Measurements from ENCODE around the gene EML3. TPM values are rescaled to one million over a fixed set of nuclear protein-coding genes. Genes with fewer than 3 reads are reported as not detected.

Gene EML3
- polyA plus RNA-seq, 1 donor from 2014 or later, result 0.38 TPM

DNA sequence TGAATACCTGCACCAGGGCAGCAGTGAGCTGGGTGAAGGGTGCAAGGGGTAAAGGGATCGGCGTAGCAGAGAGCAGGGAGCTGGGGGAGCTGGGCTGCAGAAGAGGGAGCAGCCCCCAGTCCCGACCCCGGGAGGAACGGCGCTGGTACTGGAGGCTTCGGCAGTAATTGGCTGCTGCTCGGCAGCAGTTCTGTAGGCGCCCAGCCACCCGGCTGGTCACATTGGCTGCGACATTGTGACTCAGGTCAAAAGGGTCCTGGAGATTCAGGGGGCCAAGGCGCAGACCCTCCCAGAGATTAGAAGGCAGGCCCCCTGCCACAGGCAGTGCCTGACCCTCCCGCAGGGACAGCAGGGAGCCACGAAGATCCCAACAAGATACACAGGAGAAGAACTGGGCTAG, 36.7 kb downstream of the EML3 start:
- H3F3A ChIP-seq (ENCODE audit: insufficient read depth, low read length, poor library complexity, severe bottlenecking), result no peaks in the 10 kb centered on the region
- no peak overlapping the region for H3K4me2 ChIP-seq (ENCODE audit: low read length)
- H3K27ac ChIP-seq (ENCODE audit: low read length), result no peak overlapping the region
- no peaks in the 10 kb centered on the region for H3K36me3 ChIP-seq (ENCODE audit: insufficient read depth, low read length)
- no peaks in the 10 kb centered on the region for H3K9me2 ChIP-seq (ENCODE audit: insufficient read depth, low read length)
- no peaks in the 10 kb centered on the region for H3K9me3 ChIP-seq (ENCODE audit: low read length)
- no peaks in the 10 kb centered on the region for H3K27me3 ChIP-seq (ENCODE audit: insufficient read depth, low read depth, low read length)
- no peak overlapping the region for H3K9ac ChIP-seq (ENCODE audit: low read length)
- no peak overlapping the region for H3K4me3 ChIP-seq (ENCODE audit: low read length)
- TF ChIP-seq EP300 (conservative IDR thresholded peaks at IDR 0.05; ENCODE audit: poor library complexity, severe bottlenecking) (no peak), RAD21 (conservative IDR thresholded peaks at IDR 0.05) (no peak), POLR2AphosphoS5 (IDR thresholded peaks at IDR 0.05) (no peak), EZH2 (IDR thresholded peaks at IDR 0.05; ENCODE audit: borderline replicate concordance, insufficient read depth, low read length, poor library complexity, severe bottlenecking) (no peak), SMC3 (conservative IDR thresholded peaks at IDR 0.05; ENCODE audit: poor library complexity) (no peak), TAF1 (IDR thresholded peaks at IDR 0.05; ENCODE audit: low read depth) (no peak), MXI1 (conservative IDR thresholded peaks at IDR 0.05; ENCODE audit: poor library complexity, severe bottlenecking) (no peak)
- TF ChIP-seq, protein P1, sequence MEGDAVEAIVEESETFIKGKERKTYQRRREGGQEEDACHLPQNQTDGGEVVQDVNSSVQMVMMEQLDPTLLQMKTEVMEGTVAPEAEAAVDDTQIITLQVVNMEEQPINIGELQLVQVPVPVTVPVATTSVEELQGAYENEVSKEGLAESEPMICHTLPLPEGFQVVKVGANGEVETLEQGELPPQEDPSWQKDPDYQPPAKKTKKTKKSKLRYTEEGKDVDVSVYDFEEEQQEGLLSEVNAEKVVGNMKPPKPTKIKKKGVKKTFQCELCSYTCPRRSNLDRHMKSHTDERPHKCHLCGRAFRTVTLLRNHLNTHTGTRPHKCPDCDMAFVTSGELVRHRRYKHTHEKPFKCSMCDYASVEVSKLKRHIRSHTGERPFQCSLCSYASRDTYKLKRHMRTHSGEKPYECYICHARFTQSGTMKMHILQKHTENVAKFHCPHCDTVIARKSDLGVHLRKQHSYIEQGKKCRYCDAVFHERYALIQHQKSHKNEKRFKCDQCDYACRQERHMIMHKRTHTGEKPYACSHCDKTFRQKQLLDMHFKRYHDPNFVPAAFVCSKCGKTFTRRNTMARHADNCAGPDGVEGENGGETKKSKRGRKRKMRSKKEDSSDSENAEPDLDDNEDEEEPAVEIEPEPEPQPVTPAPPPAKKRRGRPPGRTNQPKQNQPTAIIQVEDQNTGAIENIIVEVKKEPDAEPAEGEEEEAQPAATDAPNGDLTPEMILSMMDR (IDR thresholded peaks at IDR 0.05; ENCODE audit: poor library complexity, severe bottlenecking), result no peak
- TF ChIP-seq, protein P2, sequence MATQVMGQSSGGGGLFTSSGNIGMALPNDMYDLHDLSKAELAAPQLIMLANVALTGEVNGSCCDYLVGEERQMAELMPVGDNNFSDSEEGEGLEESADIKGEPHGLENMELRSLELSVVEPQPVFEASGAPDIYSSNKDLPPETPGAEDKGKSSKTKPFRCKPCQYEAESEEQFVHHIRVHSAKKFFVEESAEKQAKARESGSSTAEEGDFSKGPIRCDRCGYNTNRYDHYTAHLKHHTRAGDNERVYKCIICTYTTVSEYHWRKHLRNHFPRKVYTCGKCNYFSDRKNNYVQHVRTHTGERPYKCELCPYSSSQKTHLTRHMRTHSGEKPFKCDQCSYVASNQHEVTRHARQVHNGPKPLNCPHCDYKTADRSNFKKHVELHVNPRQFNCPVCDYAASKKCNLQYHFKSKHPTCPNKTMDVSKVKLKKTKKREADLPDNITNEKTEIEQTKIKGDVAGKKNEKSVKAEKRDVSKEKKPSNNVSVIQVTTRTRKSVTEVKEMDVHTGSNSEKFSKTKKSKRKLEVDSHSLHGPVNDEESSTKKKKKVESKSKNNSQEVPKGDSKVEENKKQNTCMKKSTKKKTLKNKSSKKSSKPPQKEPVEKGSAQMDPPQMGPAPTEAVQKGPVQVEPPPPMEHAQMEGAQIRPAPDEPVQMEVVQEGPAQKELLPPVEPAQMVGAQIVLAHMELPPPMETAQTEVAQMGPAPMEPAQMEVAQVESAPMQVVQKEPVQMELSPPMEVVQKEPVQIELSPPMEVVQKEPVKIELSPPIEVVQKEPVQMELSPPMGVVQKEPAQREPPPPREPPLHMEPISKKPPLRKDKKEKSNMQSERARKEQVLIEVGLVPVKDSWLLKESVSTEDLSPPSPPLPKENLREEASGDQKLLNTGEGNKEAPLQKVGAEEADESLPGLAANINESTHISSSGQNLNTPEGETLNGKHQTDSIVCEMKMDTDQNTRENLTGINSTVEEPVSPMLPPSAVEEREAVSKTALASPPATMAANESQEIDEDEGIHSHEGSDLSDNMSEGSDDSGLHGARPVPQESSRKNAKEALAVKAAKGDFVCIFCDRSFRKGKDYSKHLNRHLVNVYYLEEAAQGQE (IDR thresholded peaks at IDR 0.05; ENCODE audit: borderline replicate concordance), result no peak
- H2AFZ ChIP-seq (ENCODE audit: low read depth, low read length), result no peak overlapping the region
- H3K79me2 ChIP-seq (replicated peaks; ENCODE audit: insufficient read depth, low read length), result peaks cover 26% of the 10 kb centered on the region
- no peaks in the 10 kb centered on the region for H4K20me1 ChIP-seq (ENCODE audit: insufficient read depth)

DNA sequence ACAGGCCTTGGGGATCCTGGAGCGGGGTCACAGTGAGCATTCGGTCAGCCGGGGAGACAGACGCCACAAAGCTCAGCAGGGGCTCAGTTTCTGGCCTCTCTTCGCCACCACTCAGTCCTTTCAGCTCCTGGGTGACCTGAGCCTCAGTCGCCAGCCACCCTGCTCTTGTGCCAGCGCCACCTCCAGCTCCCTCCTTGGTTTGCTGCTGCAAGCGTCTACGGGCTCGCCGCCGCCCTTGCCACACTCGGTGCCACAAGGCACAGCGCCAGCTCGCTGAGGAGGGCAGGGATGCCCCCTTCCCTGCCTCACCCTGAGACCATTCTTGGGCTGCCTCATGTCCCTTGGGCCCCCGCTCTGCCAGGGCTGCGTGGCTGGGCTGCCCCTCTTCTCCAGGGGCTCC, 37.4 kb downstream of the EML3 start:
- Histone ChIP-seq H3F3A (ENCODE audit: insufficient read depth, low read length, poor library complexity, severe bottlenecking) (no peaks in the 10 kb centered on the region), H2AFZ (ENCODE audit: low read depth, low read length) (no peak overlapping the region), H3K27me3 (ENCODE audit: insufficient read depth, low read depth, low read length) (no peaks in the 10 kb centered on the region), H3K9ac (ENCODE audit: low read length) (peak overlapping the region; percentile 75), H3K9me2 (ENCODE audit: insufficient read depth, low read length) (no peaks in the 10 kb centered on the region), H3K4me3 (ENCODE audit: low read length) (peak overlapping the region; percentile 87), H3K79me2 (replicated peaks; ENCODE audit: insufficient read depth, low read length) (peaks cover 29% of the 10 kb centered on the region), H3K27ac (ENCODE audit: low read length) (no peak overlapping the region), H3K36me3 (ENCODE audit: insufficient read depth, low read length) (no peaks in the 10 kb centered on the region), H3K9me3 (ENCODE audit: low read length) (no peaks in the 10 kb centered on the region), H3K4me2 (ENCODE audit: low read length) (no peak overlapping the region), H4K20me1 (ENCODE audit: insufficient read depth) (no peaks in the 10 kb centered on the region)
- TF ChIP-seq SMC3 (conservative IDR thresholded peaks at IDR 0.05; ENCODE audit: poor library complexity) (no peak), TAF1 (IDR thresholded peaks at IDR 0.05; ENCODE audit: low read depth) (no peak), POLR2AphosphoS5 (IDR thresholded peaks at IDR 0.05) (no peak), MXI1 (conservative IDR thresholded peaks at IDR 0.05; ENCODE audit: poor library complexity, severe bottlenecking) (no peak), EZH2 (IDR thresholded peaks at IDR 0.05; ENCODE audit: borderline replicate concordance, insufficient read depth, low read length, poor library complexity, severe bottlenecking) (no peak)
- TF ChIP-seq, protein P2 (IDR thresholded peaks at IDR 0.05; ENCODE audit: borderline replicate concordance), result no peak
